Measurements from ENCODE around the gene NPIPA7. TPM values are rescaled to one million over a fixed set of nuclear protein-coding genes. Genes with fewer than 3 reads are reported as not detected.

The NPIPA7 gene
- total and polyA plus RNA-seq, 2 experiments from 2014 or later: 7.3 to 39.1 TPM

Small RNA genes lying within 50 kb of the gene (microRNA-seq; reads per million reads assigned to microRNA genes)
- gene MIR6511A3 (not detected), gene MIR6770-2 (not detected)

Small RNA genes lying within 50 kb of the gene (small RNA-seq; reads per million reads assigned to genes)
- gene AC138969.3 (ENCODE audit: low replicate concordance) (not detected), gene MIR6511A3 (ENCODE audit: low replicate concordance) (not detected), gene MIR6770-2 (ENCODE audit: low replicate concordance) (not detected)

Other genes starting within 250 kb of the NPIPA7 start
- 0.16 and 0.73 TPM in 2 replicates for gene ABCC6, start 155.6 kb upstream of the NPIPA7 start, total RNA-seq (2014; rRNA removed; shearing (Covaris generic))
- gene ABCC6, start 155.6 kb upstream of the NPIPA7 start, polyA plus RNA-seq (2016; fragmentation: Nextera tagmentation; extraction: Ambion mirVana): 1.4 and 2.8 TPM in 2 replicates
- gene NOMO3, start 146.6 kb upstream of the NPIPA7 start, total RNA-seq (2014; rRNA removed; shearing (Covaris generic)): 25.9 and 28.3 TPM in 2 replicates
- 8.7 and 9.2 TPM in 2 replicates for gene NOMO3, start 146.6 kb upstream of the NPIPA7 start, polyA plus RNA-seq (2016; fragmentation: Nextera tagmentation; extraction: Ambion mirVana)